NCI-H748 (cell line): ENCODE measurements around the gene SLC6A1.
"Not testable (repeated sequence)": the region's sequence is repeated elsewhere in the genome, so short reads cannot be mapped to it uniquely, and the experiment has no call there.

ENCODE experiments used
- DNase-seq: peaks from one replicate; lab custom pipeline; 2025; ENCODE audit not compliant: unreplicated experiment; lab: John Stamatoyannopoulos, UW

SLC6A1 gene

GRCh38 chr3:11057655-11058054 is 65.1 kb downstream of the SLC6A1 start:
- DNase-seq: no peak

- peak; percentile 51 for DNase-seq
Observed at GRCh38 chr3:11059090-11059798, 66.7 kb downstream of the SLC6A1 start.

GRCh38 chr3:11059799-11060115 is 67.2 kb downstream of the SLC6A1 start:
- no peak for DNase-seq

GRCh38 chr3:11060500-11061251 is 68.1 kb downstream of the SLC6A1 start:
- DNase-seq: peak; percentile 73

- DNase-seq: peak; percentile 6
Observed at GRCh38 chr3:11061268-11061871, 68.8 kb downstream of the SLC6A1 start.

- no peak for DNase-seq
Observed at GRCh38 chr3:11062704-11063103, 70.2 kb downstream of the SLC6A1 start.

GRCh38 chr3:11071096-11071755 is 78.7 kb downstream of the SLC6A1 start:
- DNase-seq: no peak

GRCh38 chr3:11072631-11073030 is 80.1 kb downstream of the SLC6A1 start:
- no peak for DNase-seq

- DNase-seq: no peak
Observed at GRCh38 chr3:11074011-11074410, 81.5 kb downstream of the SLC6A1 start.

GRCh38 chr3:11074451-11074850 is 81.9 kb downstream of the SLC6A1 start:
- DNase-seq: no peak

GRCh38 chr3:11075122-11075521 is 82.6 kb downstream of the SLC6A1 start:
- DNase-seq: not testable (repeated sequence)

- peak; percentile 5 for DNase-seq
Observed at GRCh38 chr3:11076711-11077110, 84.2 kb downstream of the SLC6A1 start.

- no peak for DNase-seq
Observed at GRCh38 chr3:11077466-11077865, 84.9 kb downstream of the SLC6A1 start.

- DNase-seq: no peak
Observed at GRCh38 chr3:11078826-11079515, 86.4 kb downstream of the SLC6A1 start.

GRCh38 chr3:11080492-11080891 is 87.9 kb downstream of the SLC6A1 start:
- DNase-seq: peak; percentile 3

GRCh38 chr3:11084098-11084497 is 91.5 kb downstream of the SLC6A1 start:
- no peak for DNase-seq

- no peak for DNase-seq
Observed at GRCh38 chr3:11084677-11085076, 92.1 kb downstream of the SLC6A1 start.

GRCh38 chr3:11085093-11085840 is 92.7 kb downstream of the SLC6A1 start:
- DNase-seq: no peak

GRCh38 chr3:11086856-11087255 is 94.3 kb downstream of the SLC6A1 start:
- no peak for DNase-seq

GRCh38 chr3:11088066-11088465 is 95.5 kb downstream of the SLC6A1 start:
- no peak for DNase-seq
